NCI-H1092 (cell line): ENCODE measurements around the gene NCDN.
"Not testable (repeated sequence)": the region's sequence is repeated elsewhere in the genome, so short reads cannot be mapped to it uniquely, and the experiment has no call there.

ENCODE experiments used
- DNase-seq: peaks from one replicate; lab custom pipeline; 2025; lab: John Stamatoyannopoulos, UW

The NCDN gene

GRCh38 chr1:35571263-35571662, 13.7 kb downstream of the NCDN start:
- DNase-seq: no peak

- DNase-seq: no peak
Measured at GRCh38 chr1:35572296-35572695, 14.7 kb downstream of the NCDN start.

GRCh38 chr1:35573198-35574124, 15.9 kb downstream of the NCDN start, which contains the start of gene TFAP2E:
Gene TFAP2E, plus strand, starts transcription at chr1:35573314. Its CDS starts 264 bp downstream, at chr1:35573578.
- peak; percentile 31 for DNase-seq

GRCh38 chr1:35574125-35574654, 16.6 kb downstream of the NCDN start:
- no peak for DNase-seq

GRCh38 chr1:35574655-35575415, 17.2 kb downstream of the NCDN start:
- no peak for DNase-seq

- no peak for DNase-seq
Measured at GRCh38 chr1:35575416-35575958, 17.9 kb downstream of the NCDN start.

- DNase-seq: no peak
Measured at GRCh38 chr1:35576061-35576765, 18.6 kb downstream of the NCDN start.

GRCh38 chr1:35576766-35577070, 19.1 kb downstream of the NCDN start:
- not testable (repeated sequence) for DNase-seq

- DNase-seq: no peak
Measured at GRCh38 chr1:35577071-35577998, 19.7 kb downstream of the NCDN start.

- no peak for DNase-seq
Measured at GRCh38 chr1:35580949-35581388, 23.4 kb downstream of the NCDN start.

- not testable (repeated sequence) for DNase-seq
Measured at GRCh38 chr1:35581621-35582020, 24.0 kb downstream of the NCDN start.

GRCh38 chr1:35585281-35585680, 27.7 kb downstream of the NCDN start:
- DNase-seq: no peak

GRCh38 chr1:35585805-35586204, 28.2 kb downstream of the NCDN start:
- DNase-seq: not testable (repeated sequence)

- DNase-seq: no peak
Measured at GRCh38 chr1:35586808-35587207, 29.2 kb downstream of the NCDN start.

GRCh38 chr1:35587736-35588135, 30.1 kb downstream of the NCDN start:
- no peak for DNase-seq

GRCh38 chr1:35588197-35588910, 30.8 kb downstream of the NCDN start:
- no peak for DNase-seq

GRCh38 chr1:35589516-35590427, 32.2 kb downstream of the NCDN start:
- DNase-seq: no peak

- no peak for DNase-seq
Measured at GRCh38 chr1:35590476-35591040, 33.0 kb downstream of the NCDN start.

- DNase-seq: no peak
Measured at GRCh38 chr1:35591211-35591610, 33.6 kb downstream of the NCDN start.
